ENCODE results near the gene APOL2. TPM values are rescaled to one million over a fixed set of nuclear protein-coding genes. Genes with fewer than 3 reads are reported as not detected.

APOL2 gene
- total and polyA plus RNA-seq, 10 of the 15 experiments (the other 5 are each of a cell fraction or from before 2014, with no cell fraction given): 4.4 to 39.9 (median 25.0) TPM

DNA sequence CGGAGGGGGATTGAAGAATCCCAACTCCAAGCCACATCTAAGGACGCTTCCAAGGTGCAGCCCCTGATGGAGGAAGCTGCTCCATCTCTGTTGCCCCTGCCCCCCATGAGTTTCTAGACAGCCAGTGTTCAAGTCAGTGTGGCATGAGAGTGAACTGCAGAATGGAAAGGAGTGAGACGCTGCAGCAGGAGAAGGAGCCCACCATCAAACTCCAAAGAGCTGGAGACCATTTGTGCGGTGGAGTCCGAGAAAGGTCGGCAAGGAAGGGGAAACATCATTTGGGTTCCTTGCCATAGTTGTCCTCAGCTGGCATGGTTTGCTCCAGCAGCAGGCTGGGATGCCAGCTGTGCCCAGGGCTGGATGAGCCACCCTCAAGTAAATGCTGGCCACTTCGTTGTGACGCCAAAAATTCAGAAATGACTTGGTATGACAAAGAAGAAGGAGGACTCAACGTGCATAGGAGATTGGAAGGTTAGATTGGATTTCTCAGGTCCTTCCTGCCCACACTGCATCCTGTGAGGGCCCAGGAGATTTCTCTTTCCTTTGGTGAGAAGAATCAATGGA lies 16.4 kb downstream of the APOL2 start:
- H3K79me2 ChIP-seq (ENCODE audit: control insufficient read depth, insufficient read depth, low read length): no peaks in the 10 kb centered on the region
- no peak for DNase-seq (ENCODE audit: low read depth, low spot score)
- ChIA-PET SMC1A (ENCODE audit: uncharacterized antibody, unreplicated experiment) (interaction anchor here (1.3 to 1.5 kb wide), 2 partner anchors 16 to 28 kb away, joined by 4 to 7 read pairs; partner anchors contain the start of gene APOL2), CTCF (interaction anchor here (0.7 to 4.0 kb wide), 5 partner anchors 15 to 98 kb away, joined by 3 to 32 read pairs (median 4); no protein-coding TSS in a partner anchor), RAD21 (ENCODE audit: unreplicated experiment) (interaction anchor here (0.8 to 2.2 kb wide), 2 partner anchors 25 to 28 kb away, joined by 3 to 8 read pairs; no protein-coding TSS in a partner anchor), POLR2A (no interaction called here)
- H2AFZ ChIP-seq (ENCODE audit: control insufficient read depth, low read depth, low read length): no peak overlapping the region
- intact Hi-C loops (cut with micrococcal nuclease; ENCODE audit: unreplicated experiment): no loop called here
- no peak overlapping the region for H3K4me2 ChIP-seq (ENCODE audit: control insufficient read depth, insufficient read depth)
- no peak for FAIRE-seq
- no peaks in the 10 kb centered on the region for H3K4me1 ChIP-seq (ENCODE audit: control insufficient read depth, insufficient read depth, low read length)
- TF ChIP-seq EED (IDR thresholded peaks at IDR 0.05; ENCODE audit: low read depth): no peak
- no peak for TF ChIP-seq ZNF217 (IDR thresholded peaks at IDR 0.05)
- no peak for TF ChIP-seq TCF12 (IDR thresholded peaks at IDR 0.05; ENCODE audit: low read depth, low read length)
- no peak for TF ChIP-seq SMAD5 (IDR thresholded peaks at IDR 0.05; ENCODE audit: low read depth)
- TF ChIP-seq HDGF (IDR thresholded peaks at IDR 0.05): no peak
- no peak for TF ChIP-seq POLR2AphosphoS2 (IDR thresholded peaks at IDR 0.05; ENCODE audit: low read depth, low read length)
- TF ChIP-seq EP300 (IDR thresholded peaks at IDR 0.05; ENCODE audit: borderline replicate concordance in 1 of 2, control insufficient read depth in 1 of 2, low read depth in 2 of 2, low read length in 2 of 2): no peak
- TF ChIP-seq NFYA (IDR thresholded peaks at IDR 0.05; ENCODE audit: borderline replicate concordance, low read depth, low read length): no peak
- TF ChIP-seq BMI1 (IDR thresholded peaks at IDR 0.05; ENCODE audit: borderline replicate concordance): no peak
- TF ChIP-seq CREM (IDR thresholded peaks at IDR 0.05; ENCODE audit: low read depth): no peak
- TF ChIP-seq, protein P1, sequence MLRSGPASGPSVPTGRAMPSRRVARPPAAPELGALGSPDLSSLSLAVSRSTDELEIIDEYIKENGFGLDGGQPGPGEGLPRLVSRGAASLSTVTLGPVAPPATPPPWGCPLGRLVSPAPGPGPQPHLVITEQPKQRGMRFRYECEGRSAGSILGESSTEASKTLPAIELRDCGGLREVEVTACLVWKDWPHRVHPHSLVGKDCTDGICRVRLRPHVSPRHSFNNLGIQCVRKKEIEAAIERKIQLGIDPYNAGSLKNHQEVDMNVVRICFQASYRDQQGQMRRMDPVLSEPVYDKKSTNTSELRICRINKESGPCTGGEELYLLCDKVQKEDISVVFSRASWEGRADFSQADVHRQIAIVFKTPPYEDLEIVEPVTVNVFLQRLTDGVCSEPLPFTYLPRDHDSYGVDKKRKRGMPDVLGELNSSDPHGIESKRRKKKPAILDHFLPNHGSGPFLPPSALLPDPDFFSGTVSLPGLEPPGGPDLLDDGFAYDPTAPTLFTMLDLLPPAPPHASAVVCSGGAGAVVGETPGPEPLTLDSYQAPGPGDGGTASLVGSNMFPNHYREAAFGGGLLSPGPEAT (IDR thresholded peaks at IDR 0.05; ENCODE audit: low read depth): no peak
- TF ChIP-seq, protein P2, sequence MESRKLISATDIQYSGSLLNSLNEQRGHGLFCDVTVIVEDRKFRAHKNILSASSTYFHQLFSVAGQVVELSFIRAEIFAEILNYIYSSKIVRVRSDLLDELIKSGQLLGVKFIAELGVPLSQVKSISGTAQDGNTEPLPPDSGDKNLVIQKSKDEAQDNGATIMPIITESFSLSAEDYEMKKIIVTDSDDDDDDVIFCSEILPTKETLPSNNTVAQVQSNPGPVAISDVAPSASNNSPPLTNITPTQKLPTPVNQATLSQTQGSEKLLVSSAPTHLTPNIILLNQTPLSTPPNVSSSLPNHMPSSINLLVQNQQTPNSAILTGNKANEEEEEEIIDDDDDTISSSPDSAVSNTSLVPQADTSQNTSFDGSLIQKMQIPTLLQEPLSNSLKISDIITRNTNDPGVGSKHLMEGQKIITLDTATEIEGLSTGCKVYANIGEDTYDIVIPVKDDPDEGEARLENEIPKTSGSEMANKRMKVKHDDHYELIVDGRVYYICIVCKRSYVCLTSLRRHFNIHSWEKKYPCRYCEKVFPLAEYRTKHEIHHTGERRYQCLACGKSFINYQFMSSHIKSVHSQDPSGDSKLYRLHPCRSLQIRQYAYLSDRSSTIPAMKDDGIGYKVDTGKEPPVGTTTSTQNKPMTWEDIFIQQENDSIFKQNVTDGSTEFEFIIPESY (IDR thresholded peaks at IDR 0.05): no peak
- TF ChIP-seq SMARCA5 (IDR thresholded peaks at IDR 0.05): no peak
- no peak for TF ChIP-seq HDAC6 (IDR thresholded peaks at IDR 0.05; ENCODE audit: unreplicated experiment)
- no peak for TF ChIP-seq TCF7 (IDR thresholded peaks at IDR 0.05; ENCODE audit: borderline replicate concordance)
- TF ChIP-seq, protein P3, sequence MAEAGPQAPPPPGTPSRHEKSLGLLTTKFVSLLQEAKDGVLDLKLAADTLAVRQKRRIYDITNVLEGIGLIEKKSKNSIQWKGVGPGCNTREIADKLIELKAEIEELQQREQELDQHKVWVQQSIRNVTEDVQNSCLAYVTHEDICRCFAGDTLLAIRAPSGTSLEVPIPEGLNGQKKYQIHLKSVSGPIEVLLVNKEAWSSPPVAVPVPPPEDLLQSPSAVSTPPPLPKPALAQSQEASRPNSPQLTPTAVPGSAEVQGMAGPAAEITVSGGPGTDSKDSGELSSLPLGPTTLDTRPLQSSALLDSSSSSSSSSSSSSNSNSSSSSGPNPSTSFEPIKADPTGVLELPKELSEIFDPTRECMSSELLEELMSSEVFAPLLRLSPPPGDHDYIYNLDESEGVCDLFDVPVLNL (IDR thresholded peaks at IDR 0.05; ENCODE audit: low read depth, low read length): no peak
- TF ChIP-seq FOXM1 (IDR thresholded peaks at IDR 0.05; ENCODE audit: low read depth, low read length): no peak
- TF ChIP-seq RELA (IDR thresholded peaks at IDR 0.05; ENCODE audit: borderline replicate concordance, partially characterized antibody): no peak
- no peak overlapping the region for H3K9ac ChIP-seq (ENCODE audit: control insufficient read depth, insufficient read depth, low read length)
- no peak for ATAC-seq
- WGBS (ENCODE audit: insufficient coverage, insufficient replicate concordance, low lambda C conversion rate, missing lambda C conversion rate): 75% methylated on average over 9 of the region's 9 CpGs
- H3K36me3 ChIP-seq (ENCODE audit: control insufficient read depth in 2 of 2, insufficient read depth in 2 of 2, low read length in 1 of 2): peaks cover 0 to 4% of the 10 kb centered on the region in 2 experiments
- in situ Hi-C loops (cut with MboI): no loop called here
- no peak overlapping the region for H3K27ac ChIP-seq (ENCODE audit: control insufficient read depth, insufficient read depth)
- no peaks in the 10 kb centered on the region for H4K20me1 ChIP-seq (ENCODE audit: control insufficient read depth, insufficient read depth)
- H3K9me3 ChIP-seq (replicated peaks; ENCODE audit: control insufficient read depth, insufficient read depth, low read length): no peaks in the 10 kb centered on the region
- no TSS peak for BruUV-seq (replicated peaks)
- no peak overlapping the region for H3K4me3 ChIP-seq
- no peaks in the 10 kb centered on the region for H3K27me3 ChIP-seq (replicated peaks in 1 of 2; ENCODE audit: control insufficient read depth in 2 of 2, insufficient read depth in 2 of 2, low read length in 1 of 2)
